ENCODE measurements around the gene ORAI3.
A peak's percentile ranks its signal among the peaks of the same experiment; 100 is the strongest.

ORAI3 gene

DNA sequence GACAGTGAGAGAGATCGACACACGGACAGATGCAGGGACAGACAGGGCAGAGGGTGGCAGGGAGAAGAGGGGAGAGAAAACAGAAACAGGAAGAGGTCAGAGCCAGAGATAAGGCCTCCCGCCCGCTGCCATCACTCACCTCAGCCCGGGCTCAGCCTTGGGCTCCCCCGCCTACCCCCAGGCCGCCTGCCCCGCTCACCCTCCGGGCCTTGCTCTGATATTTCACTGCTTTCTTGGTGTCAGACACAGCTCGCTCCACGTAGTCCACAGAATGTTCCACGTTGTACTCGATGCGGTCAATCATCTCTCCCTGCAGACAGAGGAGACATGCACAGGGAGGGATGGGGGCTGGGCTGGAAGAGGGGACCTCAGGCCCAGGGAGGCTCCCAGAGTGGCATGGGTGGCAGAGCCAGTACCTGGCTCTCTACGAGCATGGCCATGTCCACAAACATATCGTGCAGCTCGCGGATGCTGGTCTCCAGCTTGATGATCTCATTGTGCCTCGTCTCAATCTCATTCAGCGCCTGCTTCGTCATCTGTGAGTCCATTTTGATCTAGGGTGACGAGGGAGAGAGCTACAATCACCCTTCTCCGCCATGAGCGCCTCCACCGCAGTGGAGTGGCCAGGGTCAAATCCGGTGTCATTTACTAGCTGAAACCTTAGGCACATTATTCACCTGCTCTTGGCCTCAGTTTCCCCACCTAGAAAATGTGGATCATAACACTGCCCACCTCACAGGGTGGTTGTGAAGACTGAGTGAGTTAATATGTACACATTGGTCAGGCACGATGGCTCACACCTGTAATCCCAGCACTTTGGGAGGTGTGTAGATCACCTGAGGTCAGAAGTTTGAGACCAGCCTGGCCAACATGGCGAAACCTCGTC lies 44.3 kb downstream of the ORAI3 start:
- no peak for TF ChIP-seq GATA3 (IDR thresholded peaks at IDR 0.05; ENCODE audit: low read depth, low read length)
- peak; percentile 27; the same call in 1 of the 2 replicates for TF ChIP-seq GATA2 (IDR thresholded peaks at IDR 0.05; ENCODE audit: low read depth, low read length)

GRCh38 chr16:30995927-30996323 lies 47.1 kb downstream of the ORAI3 start:
- TF ChIP-seq GATA3 (IDR thresholded peaks at IDR 0.05; ENCODE audit: low read depth, low read length) (no peak), GATA2 (IDR thresholded peaks at IDR 0.05; ENCODE audit: low read depth, low read length) (no peak)

DNA sequence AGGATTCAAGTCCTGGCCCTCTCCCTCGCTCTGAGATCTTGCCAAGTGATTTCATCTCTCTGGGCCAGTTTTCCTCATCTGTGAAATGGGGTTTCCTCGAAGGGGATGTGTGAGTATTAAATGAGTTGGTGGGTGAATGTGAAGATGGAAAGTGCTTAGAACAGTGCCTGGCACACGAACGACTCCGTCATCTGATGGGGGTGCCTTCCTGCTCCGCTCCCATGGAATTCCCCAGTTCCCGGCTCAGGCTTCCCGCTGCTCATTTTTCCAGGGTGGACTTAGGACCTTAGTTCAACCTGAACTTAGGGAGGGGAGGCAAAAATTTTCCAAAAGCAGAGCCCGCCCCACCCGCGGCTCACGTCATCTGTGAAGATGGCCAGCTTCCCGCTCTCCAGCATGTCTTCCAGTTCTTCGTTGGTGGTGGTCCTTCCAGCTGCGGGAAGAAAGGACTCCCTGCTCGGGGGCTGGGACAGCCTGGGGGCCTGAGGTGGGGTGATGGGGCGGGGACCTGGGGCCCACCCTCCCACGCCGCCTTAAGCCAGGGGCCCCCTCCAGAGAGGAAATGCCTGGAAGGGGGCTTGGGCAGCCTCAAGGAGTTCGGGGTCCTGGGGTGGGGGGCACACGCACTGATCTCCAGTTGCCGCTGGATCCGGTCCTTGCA lies 47.6 kb downstream of the ORAI3 start:
- TF ChIP-seq GATA2 (IDR thresholded peaks at IDR 0.05; ENCODE audit: low read depth, low read length): no peak
- TF ChIP-seq GATA3 (IDR thresholded peaks at IDR 0.05; ENCODE audit: low read depth, low read length): no peak

GRCh38 chr16:30996985-30997724 lies 48.3 kb downstream of the ORAI3 start:
- no peak for TF ChIP-seq GATA2 (IDR thresholded peaks at IDR 0.05; ENCODE audit: low read depth, low read length)

- TF ChIP-seq GATA2 (IDR thresholded peaks at IDR 0.05; ENCODE audit: low read depth, low read length) (no peak), GATA3 (IDR thresholded peaks at IDR 0.05; ENCODE audit: low read depth, low read length) (no peak)
These were observed 49.1 kb downstream of the ORAI3 start for GRCh38 chr16:30997725-30998711.

DNA sequence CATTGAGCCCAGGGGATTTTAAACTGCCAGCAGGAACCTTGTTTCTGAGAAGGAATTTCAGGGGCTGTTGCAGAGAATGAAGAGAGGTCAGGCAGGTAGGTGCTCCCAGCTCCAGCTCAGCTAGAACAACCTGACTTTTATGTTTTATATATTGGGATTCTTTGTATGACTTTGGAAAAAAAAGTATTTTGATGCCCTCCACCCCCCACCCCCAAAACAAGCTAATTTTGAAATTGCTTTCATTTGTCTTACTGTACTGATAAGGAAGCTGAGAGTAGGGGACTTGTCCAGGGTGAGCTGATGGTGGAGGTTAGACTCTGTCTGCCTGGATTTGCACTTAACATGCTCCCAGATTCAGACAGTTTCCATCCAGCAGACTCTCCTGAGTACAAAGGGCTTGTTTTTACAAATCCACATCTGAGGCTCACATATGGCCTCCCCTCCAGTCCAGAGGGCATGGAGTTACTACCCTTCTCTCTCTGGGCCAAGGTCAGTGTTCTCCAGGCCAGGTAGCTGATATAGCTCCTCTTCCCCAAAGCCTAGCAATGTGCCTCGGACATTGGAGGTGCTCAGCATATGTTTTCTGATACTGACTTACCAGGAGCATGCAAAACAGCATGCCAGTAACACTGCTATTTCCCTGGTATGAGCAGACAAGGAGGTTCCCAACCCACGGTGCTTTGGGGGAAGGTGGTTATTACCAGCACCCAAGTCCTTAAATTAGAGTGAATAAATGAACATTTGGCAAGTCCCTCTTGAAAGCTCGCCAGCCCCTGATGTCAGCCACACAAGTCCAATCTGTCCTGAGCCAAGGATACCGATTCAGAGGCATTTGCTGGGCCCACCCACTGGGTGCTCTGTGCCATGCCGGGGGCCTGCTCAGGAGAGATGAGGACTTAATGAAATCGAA lies 50.2 kb downstream of the ORAI3 start:
- TF ChIP-seq GATA3 (IDR thresholded peaks at IDR 0.05; ENCODE audit: low read depth, low read length): no peak
- TF ChIP-seq GATA2 (IDR thresholded peaks at IDR 0.05; ENCODE audit: low read depth, low read length): no peak

DNA sequence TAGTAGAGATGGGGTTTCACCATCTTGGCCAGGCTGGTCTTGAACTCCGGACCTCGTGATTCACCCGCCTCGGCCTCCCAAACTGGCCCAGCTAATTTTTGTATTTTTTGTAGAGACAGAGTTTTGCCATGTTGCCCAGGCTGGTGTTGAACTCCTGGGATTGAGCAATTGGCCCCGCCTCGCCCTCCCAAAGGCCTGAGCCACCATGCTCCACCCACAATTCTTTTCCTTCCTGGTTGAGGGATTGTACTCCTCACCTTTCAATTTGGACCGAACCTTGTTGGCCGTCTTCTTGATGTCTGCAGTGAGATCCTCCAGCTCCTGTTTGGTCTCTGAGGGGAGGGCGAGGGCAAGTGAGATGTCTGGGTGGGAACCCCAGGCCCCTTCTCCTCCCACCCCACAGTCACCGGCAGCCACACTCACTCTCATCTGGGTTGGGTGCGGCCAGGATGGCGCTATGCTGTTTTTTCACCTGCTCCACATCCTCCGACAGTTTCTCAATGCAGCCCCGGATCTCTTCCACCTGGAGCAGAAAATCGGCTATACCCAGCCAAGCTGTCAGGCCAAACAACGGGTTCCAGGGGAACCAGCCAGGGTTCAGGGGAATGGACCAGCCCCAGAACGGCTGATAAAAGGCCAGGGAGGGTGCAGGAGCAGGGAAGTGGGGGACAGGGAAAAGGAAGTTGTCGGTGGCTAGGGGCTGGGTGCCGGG lies 52.0 kb downstream of the ORAI3 start:
- TF ChIP-seq GATA2 (IDR thresholded peaks at IDR 0.05; ENCODE audit: low read depth, low read length) (no peak), GATA3 (IDR thresholded peaks at IDR 0.05; ENCODE audit: low read depth, low read length) (no peak)

GRCh38 chr16:31001507-31002249 lies 52.8 kb downstream of the ORAI3 start:
- no peak for TF ChIP-seq GATA2 (IDR thresholded peaks at IDR 0.05; ENCODE audit: low read depth, low read length)
- no peak for TF ChIP-seq GATA3 (IDR thresholded peaks at IDR 0.05; ENCODE audit: low read depth, low read length)

- TF ChIP-seq GATA3 (IDR thresholded peaks at IDR 0.05; ENCODE audit: low read depth, low read length) (no peak), GATA2 (IDR thresholded peaks at IDR 0.05; ENCODE audit: low read depth, low read length) (no peak)
These were observed 53.4 kb downstream of the ORAI3 start for GRCh38 chr16:31002250-31002700.

DNA sequence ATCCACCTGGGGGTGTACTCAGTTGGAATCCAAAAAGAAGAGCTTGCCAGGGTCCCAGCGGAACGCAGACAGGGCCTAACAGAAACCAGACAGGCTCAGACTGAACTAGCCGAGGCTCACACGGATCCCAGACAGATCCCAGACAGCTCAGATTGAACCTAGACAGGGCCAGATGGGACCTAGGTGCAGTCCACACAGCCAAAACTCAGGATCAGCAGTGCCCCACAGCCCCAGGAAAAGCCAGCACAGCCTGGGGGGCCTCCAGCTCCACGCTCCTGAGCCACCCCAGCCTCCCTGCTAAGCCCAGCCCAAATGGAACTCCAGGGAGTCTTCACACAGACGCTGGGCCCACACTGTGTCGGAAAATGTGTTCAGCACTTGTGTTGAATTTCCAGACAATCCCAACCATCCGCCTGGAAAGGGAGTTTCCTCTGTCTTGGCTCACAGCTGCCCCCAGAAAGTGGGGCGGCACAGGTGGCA lies 54.0 kb downstream of the ORAI3 start:
- TF ChIP-seq GATA3 (IDR thresholded peaks at IDR 0.05; ENCODE audit: low read depth, low read length) (no peak), GATA2 (IDR thresholded peaks at IDR 0.05; ENCODE audit: low read depth, low read length) (no peak)

DNA sequence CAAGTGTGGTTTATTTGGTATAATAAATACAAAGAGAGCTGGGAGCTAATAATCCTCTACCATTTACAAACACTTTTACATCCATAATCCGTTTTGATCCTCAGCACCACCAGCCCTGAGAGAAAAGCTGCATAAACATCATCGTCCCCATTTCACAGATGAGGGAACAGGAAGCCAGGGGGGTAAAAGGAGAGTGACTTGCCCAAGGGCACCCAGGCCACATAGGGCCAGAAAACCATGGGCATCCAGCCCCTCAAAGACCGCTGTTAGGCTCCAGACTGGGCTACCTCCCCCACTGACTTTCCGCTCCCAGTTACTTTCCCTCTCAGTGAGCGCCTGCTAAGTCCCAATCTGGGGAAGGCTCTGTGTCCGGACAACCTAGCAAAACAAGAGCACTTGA lies 54.9 kb downstream of the ORAI3 start:
- no peak for TF ChIP-seq GATA2 (IDR thresholded peaks at IDR 0.05; ENCODE audit: low read depth, low read length)
- no peak for TF ChIP-seq GATA3 (IDR thresholded peaks at IDR 0.05; ENCODE audit: low read depth, low read length)

Measured in SH-SY5Y (cell line).